ENCODE data around the gene TRPM6. TPM values are rescaled to one million over a fixed set of nuclear protein-coding genes. Genes with fewer than 3 reads are reported as not detected.

TRPM6 gene
- total RNA-seq, 1 experiment from 2014 or later, result 0.57 TPM

- H2BK12ac ChIP-seq (ENCODE audit: insufficient read length, low read depth, low read length), result no peak overlapping the region
- DNase-seq, result no peak
- H3T11ph ChIP-seq (ENCODE audit: low read length), result no peak overlapping the region
- Mint-ChIP-seq H3K27ac (no peak overlapping the region; a peak in 1 of 7 replicates), H3K4me3 (no peak overlapping the region), H3K9me3 (no peaks in the 10 kb centered on the region), H3K4me1 (no peaks in the 10 kb centered on the region), H3K27me3 (ENCODE audit: low read depth) (no peaks in the 10 kb centered on the region), H3K36me3 (ENCODE audit: insufficient read depth in 1 of 3, low read depth in 3 of 3) (no peaks in the 10 kb centered on the region)
- no peaks in the 10 kb centered on the region for H3K4me1 ChIP-seq (ENCODE audit: insufficient read depth, low read length)
- H4K5ac ChIP-seq (ENCODE audit: insufficient read length, low read depth, low read length), result no peak overlapping the region
- H4K20me1 ChIP-seq (ENCODE audit: control insufficient read depth, insufficient read depth, insufficient read length), result no peaks in the 10 kb centered on the region
- H3K79me2 ChIP-seq (ENCODE audit: insufficient read depth, low read length), result no peaks in the 10 kb centered on the region
- H3K9ac ChIP-seq (ENCODE audit: extremely low read depth, insufficient read length, low read length), result no peak overlapping the region
- no peak overlapping the region for H3K4me2 ChIP-seq (ENCODE audit: insufficient read depth, insufficient read length, low read length)
- WGBS (ENCODE audit: extremely low coverage, insufficient read length, low lambda C conversion rate), result no CpG with 5 or more reads among the region's 4 CpGs
- no peak overlapping the region for H2AK5ac ChIP-seq (ENCODE audit: insufficient read length, low read length)
- no peak overlapping the region for H2BK15ac ChIP-seq (ENCODE audit: low read depth, low read length)
- no peaks in the 10 kb centered on the region for H3K79me1 ChIP-seq (ENCODE audit: insufficient read depth, low read depth, low read length, poor library complexity, severe bottlenecking)
- no peak overlapping the region for H2BK5ac ChIP-seq (ENCODE audit: insufficient read length, low read length)
- no peak overlapping the region for H3K4ac ChIP-seq (ENCODE audit: low read depth, low read length)
- H3K27me3 ChIP-seq (ENCODE audit: insufficient read depth, low read length), result no peaks in the 10 kb centered on the region
- H2AFZ ChIP-seq (ENCODE audit: low read length), result no peak overlapping the region
- H3K18ac ChIP-seq (ENCODE audit: insufficient read length, low read depth, low read length), result no peak overlapping the region
- no peak overlapping the region for H4K91ac ChIP-seq (ENCODE audit: insufficient read length, low read depth, low read length)
- H3K56ac ChIP-seq (ENCODE audit: insufficient read length, low read depth, low read length), result no peak overlapping the region
- H3K27ac ChIP-seq (ENCODE audit: insufficient read length, low read depth, low read length), result no peak overlapping the region
- TF ChIP-seq, protein P1, sequence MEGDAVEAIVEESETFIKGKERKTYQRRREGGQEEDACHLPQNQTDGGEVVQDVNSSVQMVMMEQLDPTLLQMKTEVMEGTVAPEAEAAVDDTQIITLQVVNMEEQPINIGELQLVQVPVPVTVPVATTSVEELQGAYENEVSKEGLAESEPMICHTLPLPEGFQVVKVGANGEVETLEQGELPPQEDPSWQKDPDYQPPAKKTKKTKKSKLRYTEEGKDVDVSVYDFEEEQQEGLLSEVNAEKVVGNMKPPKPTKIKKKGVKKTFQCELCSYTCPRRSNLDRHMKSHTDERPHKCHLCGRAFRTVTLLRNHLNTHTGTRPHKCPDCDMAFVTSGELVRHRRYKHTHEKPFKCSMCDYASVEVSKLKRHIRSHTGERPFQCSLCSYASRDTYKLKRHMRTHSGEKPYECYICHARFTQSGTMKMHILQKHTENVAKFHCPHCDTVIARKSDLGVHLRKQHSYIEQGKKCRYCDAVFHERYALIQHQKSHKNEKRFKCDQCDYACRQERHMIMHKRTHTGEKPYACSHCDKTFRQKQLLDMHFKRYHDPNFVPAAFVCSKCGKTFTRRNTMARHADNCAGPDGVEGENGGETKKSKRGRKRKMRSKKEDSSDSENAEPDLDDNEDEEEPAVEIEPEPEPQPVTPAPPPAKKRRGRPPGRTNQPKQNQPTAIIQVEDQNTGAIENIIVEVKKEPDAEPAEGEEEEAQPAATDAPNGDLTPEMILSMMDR (conservative IDR thresholded peaks at IDR 0.05), result no peak
- no peak overlapping the region for H3K14ac ChIP-seq (ENCODE audit: insufficient read depth, low read length)
- H2BK20ac ChIP-seq (ENCODE audit: low read depth, low read length, poor library complexity, severe bottlenecking), result no peak overlapping the region
- H3K9me3 ChIP-seq (ENCODE audit: control insufficient read depth, low read depth, low read length), result no peaks in the 10 kb centered on the region
- no peak overlapping the region for H3K23ac ChIP-seq (ENCODE audit: insufficient read length, low read depth, low read length)
- no peak overlapping the region for H2BK120ac ChIP-seq (ENCODE audit: low read depth, low read length, poor library complexity, severe bottlenecking)
- H3K23me2 ChIP-seq (ENCODE audit: insufficient read length, low read depth, low read length, poor library complexity, severe bottlenecking), result no peaks in the 10 kb centered on the region
- H4K8ac ChIP-seq (replicated peaks; ENCODE audit: insufficient read length, low read depth, low read length), result no peak overlapping the region
Observed at GRCh38 chr9:74858751-74859414, 28.8 kb downstream of the TRPM6 start.

Measured in H9 (cell line).